ENCODE results near the gene HMG20A.

- no peak for TF ChIP-seq POLR2A (IDR thresholded peaks at IDR 0.05)
- no peak for TF ChIP-seq CTCF (IDR thresholded peaks at IDR 0.05 in 8 of 11, conservative IDR thresholded peaks at IDR 0.05 in 3 of 11)
These were observed 5.8 kb upstream of the HMG20A start for GRCh38 chr15:77414789-77415442.
